Stimulated activated CD8-positive, alpha-beta memory T cell treated with anti-CD3 and anti-CD28 coated beads, Interleukin-7, amount 100 ng/mL, for 24 hours (primary cell): ENCODE data around the gene EEFSEC.

ENCODE experiments used
- DNase-seq: peaks from one replicate; pipeline ENCODE4 v3.0.0-alpha.2; 2020; ENCODE audit warnings: low read depth

The EEFSEC gene

DNA sequence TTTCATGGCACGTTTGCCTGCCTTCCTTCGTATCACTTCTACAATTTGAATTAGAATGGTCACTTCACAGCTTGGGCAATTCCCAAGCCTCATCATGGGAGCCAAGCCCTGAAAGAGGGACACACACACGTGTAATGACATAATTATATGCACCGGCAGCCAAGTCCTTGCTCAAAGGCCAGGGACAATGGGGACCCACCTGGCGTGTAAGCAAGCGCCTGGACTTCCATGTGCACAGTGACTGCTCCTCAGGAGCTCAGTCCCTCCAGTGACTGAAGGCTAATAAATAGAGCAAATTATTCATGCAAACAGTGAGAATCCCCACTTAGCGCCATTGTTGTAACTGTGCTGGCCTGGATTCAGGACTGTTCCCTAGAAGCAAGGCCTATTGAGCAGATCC is 198.3 kb downstream of the EEFSEC start:
- no peak for DNase-seq

DNA sequence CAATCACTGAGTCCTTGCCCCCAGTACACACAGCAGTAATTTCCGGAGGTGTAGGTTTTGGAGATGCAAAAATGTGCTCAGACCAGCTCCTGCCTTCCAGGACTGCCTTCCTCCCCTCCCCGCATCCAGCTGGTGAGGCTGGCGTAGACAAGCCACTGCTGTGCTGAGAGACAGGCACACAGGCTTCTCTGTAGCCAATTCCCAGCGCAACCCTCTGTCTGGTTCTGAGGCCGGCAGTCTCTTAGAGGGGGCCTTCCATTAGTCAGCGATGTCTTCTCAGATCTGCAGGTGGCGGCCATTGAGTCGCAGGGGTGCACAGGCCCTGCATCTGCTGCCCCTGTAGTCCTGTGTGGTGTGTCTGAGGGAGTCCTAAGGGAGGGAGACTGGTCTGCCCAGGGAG is 199.0 kb downstream of the EEFSEC start:
- no peak for DNase-seq

DNA sequence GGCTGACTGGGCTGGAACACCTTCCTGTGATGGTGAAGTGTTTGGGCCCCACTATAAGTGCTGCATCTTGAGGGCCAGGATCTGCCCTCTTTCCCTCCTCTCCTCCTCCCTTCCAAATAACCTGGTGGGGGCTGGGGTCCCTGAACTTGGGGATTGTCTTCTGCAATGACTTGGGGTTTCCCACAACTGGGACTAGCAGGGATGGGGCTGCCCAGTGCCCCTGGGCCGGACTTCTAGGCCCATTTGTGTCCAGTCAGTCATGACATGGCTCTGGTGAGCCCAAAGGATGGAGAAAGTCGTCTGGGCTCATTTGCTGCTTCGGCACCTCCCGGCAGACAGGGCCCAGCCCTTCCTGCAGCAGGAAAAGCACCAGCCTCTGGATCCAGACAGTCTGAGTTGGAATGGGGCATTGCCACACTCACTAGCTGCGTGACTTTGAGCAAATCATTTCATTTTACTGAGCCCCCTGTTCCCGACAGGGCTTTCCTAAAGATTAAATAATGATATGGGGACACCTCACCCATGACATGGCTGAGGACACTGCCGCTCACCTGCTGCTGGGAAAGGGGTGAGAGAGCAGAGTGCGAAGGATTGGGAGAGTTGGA is 200.2 kb downstream of the EEFSEC start:
- DNase-seq, result no peak

DNA sequence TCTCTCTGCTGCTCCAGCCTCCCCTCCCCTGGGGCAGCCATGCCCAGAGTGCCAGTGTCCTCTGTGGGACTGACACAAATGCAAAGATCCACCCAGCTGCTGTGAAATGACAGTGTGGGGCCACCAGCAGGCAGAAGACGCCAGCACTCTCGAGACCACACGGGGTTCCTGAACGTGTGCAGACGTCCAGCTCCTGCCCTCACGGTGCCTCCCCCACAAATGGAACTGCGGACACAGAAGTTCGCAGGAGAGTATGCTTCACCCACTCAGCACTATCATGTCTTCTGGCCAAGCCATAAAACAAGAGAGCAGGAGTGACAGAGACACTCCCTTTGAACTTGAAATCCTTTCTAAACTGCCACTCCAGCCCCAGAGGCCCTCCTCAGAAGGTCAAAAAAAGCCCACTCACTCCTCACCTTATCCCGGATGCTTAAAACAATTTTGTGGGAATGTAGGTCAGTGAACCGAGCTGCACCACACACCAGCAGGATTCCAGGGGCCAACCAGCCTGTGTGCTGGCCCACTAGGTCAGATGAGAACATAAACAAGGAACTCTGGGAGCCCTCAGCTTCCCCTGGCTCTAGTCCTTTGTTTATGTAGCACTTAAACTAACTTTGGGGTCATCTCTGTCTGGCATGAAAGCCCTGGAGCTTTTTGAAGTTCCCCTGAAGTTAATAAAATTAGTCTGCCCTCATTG is 200.9 kb downstream of the EEFSEC start:
- DNase-seq, result no peak

DNA sequence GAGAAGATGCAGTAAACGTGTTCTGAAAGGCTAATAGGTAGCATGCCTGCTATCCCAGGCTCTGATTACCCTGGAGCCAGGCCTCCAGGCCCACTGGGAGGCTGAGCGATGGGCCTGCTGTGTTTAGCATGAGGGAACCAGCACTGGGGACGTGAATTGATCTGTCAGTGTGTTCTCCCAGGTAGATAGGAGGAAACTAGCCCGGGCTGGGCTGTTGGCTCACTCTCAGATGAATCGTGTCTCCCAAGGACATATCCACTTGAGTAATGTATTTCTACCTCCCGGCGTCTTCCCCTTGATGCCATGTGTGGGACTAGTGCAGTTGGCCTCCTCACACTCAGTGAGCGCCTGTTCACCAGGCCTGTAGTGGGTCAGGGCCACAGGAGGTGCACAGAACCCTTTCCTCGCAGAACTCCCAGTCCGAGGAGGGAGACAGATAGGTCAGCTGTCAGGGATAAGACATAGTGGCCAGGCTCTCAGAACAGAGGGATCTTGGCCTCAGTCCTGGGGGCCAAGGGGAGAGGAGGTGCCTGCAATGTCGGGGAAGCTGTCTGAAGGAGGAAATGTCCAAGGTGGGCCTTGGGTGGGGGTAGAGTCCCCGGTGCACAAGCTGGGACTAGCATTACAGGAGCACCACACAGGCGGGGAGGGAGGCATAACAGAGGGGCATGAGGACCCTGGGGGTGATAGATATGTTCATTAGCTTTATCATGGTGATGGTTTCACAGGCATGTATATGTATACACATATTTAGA is 201.7 kb downstream of the EEFSEC start:
- no peak for DNase-seq

DNA sequence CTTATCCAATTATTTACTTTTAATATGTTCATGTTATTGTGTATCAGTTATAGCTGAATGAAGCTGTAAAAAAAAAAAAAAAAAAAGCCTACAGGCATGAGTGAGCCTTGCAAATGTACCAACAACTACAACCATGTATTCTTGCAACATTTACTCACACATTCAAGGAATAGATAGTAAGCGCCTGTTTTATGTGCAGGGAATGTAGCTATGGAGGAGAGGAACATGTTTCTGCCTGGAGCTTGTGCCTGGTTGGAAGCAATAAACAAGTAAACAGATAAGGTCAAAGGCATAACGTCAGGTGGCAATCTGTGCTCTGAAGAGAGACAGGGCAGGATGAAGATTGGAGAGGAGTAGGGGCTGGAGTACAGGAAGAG is 202.2 kb downstream of the EEFSEC start:
- DNase-seq, result no peak

- DNase-seq, result no peak
Measured at GRCh38 chr3:128356822-128357221, 203.5 kb downstream of the EEFSEC start.

DNA sequence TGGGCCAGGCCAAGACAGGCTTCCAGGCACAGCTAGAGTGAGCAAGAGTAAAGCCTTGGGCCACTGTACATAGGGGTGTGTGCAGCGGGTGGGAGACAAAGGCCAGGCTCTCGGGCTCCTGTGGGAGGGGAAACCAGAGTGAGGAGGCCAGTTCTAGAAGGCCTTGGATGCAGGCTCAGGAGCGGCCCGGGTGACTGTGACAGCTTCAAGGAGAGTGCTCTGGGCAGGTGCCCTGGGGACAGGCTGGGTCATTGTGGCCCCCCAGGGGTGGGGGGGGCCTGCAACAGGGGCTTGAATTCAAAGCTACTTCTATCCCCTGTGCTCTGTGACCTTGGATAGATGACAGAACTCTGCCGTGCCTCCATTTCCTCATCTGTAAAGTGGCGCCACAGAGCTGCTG is 204.3 kb downstream of the EEFSEC start:
- no peak for DNase-seq

DNA sequence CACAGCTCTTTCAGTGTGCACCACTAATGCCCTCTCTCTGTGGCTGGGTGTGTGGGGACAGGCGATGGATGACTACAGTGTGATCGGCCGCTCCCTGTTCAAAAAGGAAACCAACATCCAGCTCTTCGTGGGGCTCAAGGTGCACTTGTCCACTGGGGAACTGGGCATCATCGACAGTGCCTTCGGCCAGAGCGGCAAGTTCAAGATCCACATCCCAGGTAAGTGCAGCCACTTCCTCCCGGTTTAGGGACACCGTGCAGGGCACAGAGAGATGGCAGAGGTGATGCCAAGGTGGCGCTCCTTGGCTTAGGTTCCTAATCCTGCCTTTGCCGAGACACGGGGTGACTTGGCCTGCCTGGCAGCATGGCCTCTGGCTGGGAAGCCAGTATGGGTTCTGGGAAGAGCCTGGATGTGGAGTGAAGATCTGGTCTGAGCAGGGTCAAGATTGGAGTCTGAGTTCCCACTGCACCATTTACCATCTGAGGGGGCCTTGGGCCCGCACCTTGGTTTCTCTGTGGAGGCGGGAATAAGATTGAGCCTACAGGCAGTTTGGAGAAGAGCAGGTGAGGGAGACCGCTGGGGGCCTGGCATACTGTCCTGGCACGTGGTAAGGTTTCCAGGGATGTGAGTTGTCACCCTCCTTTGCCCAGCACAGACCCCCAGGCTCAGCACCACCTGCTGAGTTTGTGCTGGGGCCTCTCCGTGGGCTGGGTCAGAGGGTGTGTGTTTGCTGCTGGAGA is 205.0 kb downstream of the EEFSEC start:
- DNase-seq, result no peak

DNA sequence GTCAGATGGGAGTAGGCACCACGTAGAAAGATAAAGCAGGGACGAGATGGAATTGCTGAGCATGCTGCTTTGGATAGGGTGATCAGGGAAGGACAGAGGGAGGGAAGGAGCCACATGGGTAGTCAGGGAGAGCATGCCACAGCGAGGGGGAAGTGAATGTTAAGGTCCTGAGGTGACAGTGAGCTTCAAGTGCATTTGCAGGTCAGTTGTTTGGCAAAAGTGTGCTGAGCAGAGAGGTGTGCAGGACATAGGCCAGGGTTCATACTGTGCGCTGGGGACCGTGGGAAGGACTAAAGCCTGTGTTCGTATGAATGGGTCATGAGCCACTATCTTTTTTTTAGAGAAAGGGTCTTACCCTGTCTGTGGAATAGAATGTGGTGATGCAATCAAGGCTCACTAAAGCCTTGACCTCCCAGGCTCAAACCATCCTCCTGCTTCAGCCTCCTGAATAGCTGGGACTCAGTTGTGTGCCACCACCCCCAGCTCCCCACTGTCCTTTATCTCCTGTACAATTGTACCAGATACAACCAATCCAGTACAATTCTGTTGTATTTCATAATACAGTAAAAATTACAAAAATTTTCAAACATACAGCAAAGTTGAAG is 205.9 kb downstream of the EEFSEC start:
- no peak for DNase-seq

- DNase-seq, result no peak
Measured at GRCh38 chr3:128359846-128360642, 206.8 kb downstream of the EEFSEC start.

DNA sequence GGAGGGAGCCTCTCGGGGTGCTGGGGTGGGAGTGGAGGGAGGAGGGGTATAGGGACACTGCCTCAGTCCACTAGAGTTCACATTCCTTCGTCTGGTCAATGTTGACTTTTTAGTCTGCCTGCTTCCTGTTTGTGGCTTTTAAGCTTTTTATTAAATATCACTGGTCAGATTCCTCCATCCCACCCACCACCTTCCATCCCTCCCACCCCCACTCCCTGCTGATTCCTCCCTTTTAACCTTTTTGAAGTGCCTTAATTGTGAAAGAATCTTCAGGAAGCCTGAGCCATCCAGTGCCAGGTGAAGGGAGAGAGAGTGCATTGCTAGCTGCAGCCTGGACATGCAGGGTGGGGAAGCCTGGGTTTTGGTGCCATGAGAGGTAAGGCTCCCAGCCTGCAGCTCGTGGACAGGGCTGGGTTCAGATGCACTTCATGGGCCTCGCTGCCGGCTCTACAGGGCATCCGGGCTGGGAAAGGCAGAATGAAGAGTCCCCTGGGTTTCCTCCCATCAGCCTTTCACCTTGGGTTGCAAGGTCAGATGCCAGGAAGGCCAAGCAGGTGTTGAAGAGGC is 207.5 kb downstream of the EEFSEC start:
- DNase-seq, result no peak

DNA sequence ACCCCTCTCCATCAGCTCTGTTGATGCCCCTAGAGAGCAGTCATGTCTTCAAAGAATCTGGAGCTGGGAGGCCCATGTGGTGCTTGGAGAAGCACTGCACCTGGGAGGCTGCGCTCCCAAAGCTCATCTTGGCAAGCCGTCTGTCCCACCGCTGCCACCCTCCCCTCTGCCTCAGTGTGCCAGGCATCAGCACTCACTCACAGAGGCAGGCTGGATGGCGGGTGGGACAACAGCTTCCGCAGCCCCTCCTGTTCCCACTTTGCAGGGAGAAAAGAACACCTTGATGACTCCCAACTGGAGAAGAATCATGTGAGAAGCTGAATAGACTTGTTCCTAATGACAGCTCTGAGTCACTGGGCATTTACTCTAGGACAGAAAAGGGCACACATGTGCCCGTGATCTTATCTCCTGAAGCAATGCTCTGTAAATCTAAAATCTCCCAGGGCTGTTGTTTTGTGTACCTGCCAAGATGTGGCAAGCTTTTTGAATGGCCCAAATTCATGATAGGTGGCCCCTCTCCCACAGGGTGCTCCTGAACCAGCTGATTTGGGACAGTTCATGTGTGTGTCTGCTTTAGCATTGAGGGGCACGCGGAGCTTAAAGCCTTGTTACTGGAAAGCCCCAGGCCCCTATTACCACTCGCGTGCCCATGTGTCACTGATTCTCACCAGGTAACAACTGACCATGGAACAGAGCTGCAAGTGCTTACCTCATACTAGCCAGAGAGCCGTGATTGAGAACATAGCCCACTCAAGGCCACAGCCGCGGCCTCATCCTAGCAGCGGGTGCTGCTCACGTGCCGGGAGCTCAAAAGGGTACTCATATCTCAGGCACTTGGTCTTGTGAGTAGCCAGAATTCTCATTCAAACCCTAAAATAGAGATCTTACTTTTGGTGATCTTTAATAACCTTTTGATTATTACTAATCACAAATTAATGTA is 209.0 kb downstream of the EEFSEC start:
- no peak for DNase-seq

DNA sequence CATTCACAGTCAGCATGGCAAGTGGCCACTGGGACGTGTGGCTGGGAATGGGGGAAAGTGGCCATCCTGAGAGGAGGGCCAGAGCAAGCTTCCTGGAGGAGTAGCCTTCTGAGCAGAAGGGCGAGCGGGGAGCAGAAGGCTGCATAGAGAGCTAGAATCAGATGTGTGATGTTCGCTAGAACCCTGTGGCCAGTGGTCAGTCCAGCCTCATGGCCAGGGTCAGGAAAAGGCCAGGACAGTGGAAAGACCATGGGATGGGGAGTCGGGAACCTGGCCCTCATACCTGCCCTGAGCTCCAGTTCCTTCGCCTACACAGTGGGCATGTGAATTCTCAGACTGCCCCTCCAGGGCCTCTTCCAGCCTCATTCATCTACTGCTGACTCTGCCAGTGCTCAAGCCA is 211.0 kb downstream of the EEFSEC start:
- no peak for DNase-seq

- no peak for DNase-seq
Measured at GRCh38 chr3:128364808-128365360, 211.6 kb downstream of the EEFSEC start.

DNA sequence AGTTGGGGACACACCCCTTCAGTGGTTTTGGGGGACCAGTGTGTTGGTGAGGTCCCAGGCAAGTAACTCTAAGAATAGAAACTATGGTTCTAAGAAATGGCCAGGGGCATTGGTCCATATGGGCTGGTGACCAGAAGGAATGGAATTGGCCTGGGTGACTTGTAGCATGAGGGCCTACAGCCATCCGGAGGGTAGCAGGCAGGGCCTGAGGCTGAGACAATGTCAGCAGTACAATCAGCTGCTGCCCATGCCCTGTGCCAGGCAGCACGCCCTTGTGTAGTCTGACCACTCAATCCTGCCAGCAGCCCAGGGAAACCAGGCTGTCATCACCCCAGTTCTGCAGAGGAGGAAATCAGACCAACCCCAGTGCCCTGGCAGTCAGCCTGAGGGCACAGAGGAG is 212.9 kb downstream of the EEFSEC start:
- DNase-seq, result no peak

GRCh38 chr3:128366652-128367051 is 213.4 kb downstream of the EEFSEC start:
- no peak for DNase-seq

DNA sequence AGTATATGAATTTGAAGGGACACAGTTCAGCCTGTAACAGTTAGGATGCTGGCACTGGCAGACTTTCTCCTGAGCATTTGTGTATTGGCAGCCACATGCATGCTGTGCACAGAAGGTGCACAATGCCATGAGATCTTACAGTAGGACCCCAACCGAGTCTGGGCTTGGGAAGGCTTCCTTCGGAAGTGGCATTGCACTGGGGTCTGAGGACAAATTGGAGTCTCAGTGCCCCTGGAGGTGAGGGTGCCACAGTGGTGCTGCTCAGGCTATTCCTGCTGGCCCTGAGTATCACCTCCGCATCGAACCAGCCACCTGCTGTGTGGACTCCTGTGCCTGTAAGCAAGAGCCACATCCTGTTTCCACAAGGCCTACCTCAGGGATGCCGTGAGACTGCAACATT is 213.9 kb downstream of the EEFSEC start:
- DNase-seq, result no peak

GRCh38 chr3:128367761-128368160 is 214.5 kb downstream of the EEFSEC start:
- DNase-seq, result no peak

- no peak for DNase-seq
Measured at GRCh38 chr3:128368626-128369025, 215.3 kb downstream of the EEFSEC start.
